IMR-90 (cell line): ENCODE results near the gene NECTIN4. TPM values are rescaled to one million over a fixed set of nuclear protein-coding genes. Genes with fewer than 3 reads are reported as not detected.

Experiments used
- polyA plus RNA-seq, 3 experiments: library from polyadenylated mRNA; depleted of rRNA; stranded (reverse); fragments of >200 nt; gene quantifications; 2 replicates each; pipeline ENCODE4 v1.2.3, GENCODE V29; 2012; ENCODE audit warnings: low replicate concordance in 1 of 3
- total RNA-seq: library from RNA; depleted of rRNA; stranded (reverse); fragments of >200 nt; gene quantifications from 2 replicates; pipeline ENCODE4 v1.2.3, GENCODE V29; 2012
- TF ChIP-seq, protein P1 (sequence below): fragments of 150-350 bp; IDR thresholded peaks from 2 replicates; pipeline ENCODE4 v1.6.1; 2017; ENCODE audit warnings: mild to moderate bottlenecking, antibody characterized with exemption, low read length, low read depth

The NECTIN4 gene
- total and polyA plus RNA-seq, 2 of the 4 experiments (the other 2 are of a cell fraction): 0.18 to 0.24 TPM

DNA sequence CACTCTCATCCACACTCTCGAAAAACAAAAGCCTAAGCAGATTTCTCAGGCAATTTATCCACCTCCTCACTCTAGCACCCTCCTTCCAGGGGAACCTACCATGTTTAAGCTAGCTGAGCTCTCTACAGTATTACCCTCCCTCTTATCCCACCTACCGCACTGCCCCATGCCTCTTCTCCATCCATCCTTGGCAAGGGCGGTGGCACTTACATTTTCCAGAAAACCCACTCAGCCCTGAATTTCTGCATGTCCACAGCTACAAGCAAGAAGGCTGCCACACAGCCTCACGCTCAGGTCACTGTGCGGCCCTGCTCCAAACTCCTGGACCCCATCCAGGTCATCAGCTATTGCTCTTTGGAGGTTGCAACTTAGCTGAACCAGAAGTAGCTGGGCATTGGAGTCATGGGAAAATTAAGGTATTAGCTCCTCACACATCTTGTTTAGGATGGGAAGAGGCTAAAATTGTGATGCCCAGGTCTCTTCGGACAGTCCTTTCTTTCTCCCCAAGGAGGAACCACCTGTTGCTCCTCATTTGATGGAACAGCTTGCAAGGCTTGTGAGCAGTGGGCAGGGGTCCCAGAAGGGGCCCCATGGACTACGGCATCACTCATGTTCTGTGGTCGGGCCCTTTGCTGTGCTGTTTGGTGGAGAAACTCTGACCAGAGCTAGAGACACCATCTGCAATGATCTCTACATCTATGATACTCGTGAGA is 9.9 kb upstream of the NECTIN4 start (continued):
- TF ChIP-seq, protein P1, sequence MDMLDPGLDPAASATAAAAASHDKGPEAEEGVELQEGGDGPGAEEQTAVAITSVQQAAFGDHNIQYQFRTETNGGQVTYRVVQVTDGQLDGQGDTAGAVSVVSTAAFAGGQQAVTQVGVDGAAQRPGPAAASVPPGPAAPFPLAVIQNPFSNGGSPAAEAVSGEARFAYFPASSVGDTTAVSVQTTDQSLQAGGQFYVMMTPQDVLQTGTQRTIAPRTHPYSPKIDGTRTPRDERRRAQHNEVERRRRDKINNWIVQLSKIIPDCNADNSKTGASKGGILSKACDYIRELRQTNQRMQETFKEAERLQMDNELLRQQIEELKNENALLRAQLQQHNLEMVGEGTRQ: no peak
